ENCODE measurements around the gene CXCL14.

GRCh38 chr5:135594416-135594960, 15.7 kb upstream of the CXCL14 start:
- TF ChIP-seq CTCF (conservative IDR thresholded peaks at IDR 0.05), result no peak
- no peak for TF ChIP-seq EZH2 (IDR thresholded peaks at IDR 0.05; ENCODE audit: low read depth)

Measured in PC-9 (cell line).